Epithelial cell of esophagus (primary cell): ENCODE measurements around the gene POLR2L.
A peak's percentile ranks its signal among the peaks of the same experiment; 100 is the strongest.

Source experiments
- DNase-seq: peaks from one replicate; pipeline ENCODE4 v3.0.0; 2010; ENCODE audit warnings: low read depth
- H3K4me3 ChIP-seq: 2 replicates; pipeline ENCODE4 v1.5.1; 2011; ENCODE audit warnings: mild to moderate bottlenecking, low read length, control low read depth
- CTCF ChIP-seq: IDR thresholded peaks from 2 replicates; pipeline ENCODE4 v1.5.1; 2011; ENCODE audit warnings: low read depth, mild to moderate bottlenecking, low read length, control low read depth, inconsistent platforms; ENCODE audit not compliant: insufficient read depth; ENCODE audit errors: missing control alignments

The POLR2L gene

GRCh38 chr11:815675-816432 lies 26.5 kb downstream of the POLR2L start:
- no peak overlapping the region for H3K4me3 ChIP-seq
- no peak for TF ChIP-seq CTCF
- no peak for DNase-seq

DNA sequence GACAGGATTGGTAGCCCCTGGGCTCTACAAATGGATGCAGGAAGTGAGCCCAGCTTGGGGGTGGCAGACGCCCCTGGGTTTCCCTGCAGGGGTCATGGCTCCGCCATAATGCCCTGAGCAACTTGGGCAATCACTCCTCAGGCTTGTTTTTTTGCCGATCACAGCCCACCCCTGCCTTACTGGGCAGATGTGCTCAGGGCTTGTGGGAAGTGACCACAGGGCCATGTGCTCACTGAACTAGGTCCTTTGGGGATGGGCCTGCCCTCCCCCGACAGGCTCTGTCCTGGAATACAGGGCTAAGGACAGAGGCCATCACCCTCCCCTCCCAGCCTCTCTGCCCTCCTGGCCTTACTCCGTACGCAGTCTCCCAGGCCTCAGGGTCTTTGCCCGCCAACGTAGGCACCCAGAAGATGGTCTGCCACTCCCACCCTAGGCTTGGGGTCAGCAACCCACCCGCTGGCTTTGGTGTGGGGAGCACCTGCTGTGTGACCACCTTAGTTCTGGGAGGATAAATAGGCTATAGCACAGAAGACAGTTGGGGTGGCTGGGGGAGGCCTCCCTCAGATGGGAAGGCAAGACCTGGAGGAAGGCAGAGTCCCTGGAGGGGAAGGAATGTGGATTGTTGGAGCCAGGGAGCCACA lies 28.8 kb downstream of the POLR2L start:
- no peak for DNase-seq
- H3K4me3 ChIP-seq: no peak overlapping the region
- no peak for TF ChIP-seq CTCF

DNA sequence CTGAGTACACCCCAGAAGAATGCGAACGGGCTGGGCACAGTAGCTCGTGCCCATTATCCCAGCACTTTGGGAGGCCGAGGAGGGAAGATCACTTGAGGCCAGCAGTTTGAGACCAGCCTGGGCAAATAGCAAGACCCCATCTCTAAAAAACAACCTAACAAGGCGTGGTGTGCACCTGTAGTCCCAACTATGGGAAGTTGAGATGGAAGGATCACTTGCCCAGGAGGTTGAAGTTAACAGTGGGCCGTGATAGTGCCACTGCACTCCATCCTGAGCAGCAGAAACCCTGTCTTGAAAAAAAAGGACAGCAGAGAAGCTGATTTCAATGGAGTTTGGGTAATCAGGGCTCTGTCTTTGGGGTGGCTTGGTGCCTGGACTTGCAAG lies 29.3 kb downstream of the POLR2L start:
- no peak overlapping the region for H3K4me3 ChIP-seq
- no peak for DNase-seq
- TF ChIP-seq CTCF: no peak

- no peak overlapping the region for H3K4me3 ChIP-seq
- DNase-seq: no peak
- no peak for TF ChIP-seq CTCF
Observed at GRCh38 chr11:812390-812789, 29.9 kb downstream of the POLR2L start.

GRCh38 chr11:811446-812245 lies 30.7 kb downstream of the POLR2L start:
- TF ChIP-seq CTCF: peak; percentile 20
- H3K4me3 ChIP-seq: peak overlapping the region; percentile 92
- DNase-seq: peak; percentile 50

DNA sequence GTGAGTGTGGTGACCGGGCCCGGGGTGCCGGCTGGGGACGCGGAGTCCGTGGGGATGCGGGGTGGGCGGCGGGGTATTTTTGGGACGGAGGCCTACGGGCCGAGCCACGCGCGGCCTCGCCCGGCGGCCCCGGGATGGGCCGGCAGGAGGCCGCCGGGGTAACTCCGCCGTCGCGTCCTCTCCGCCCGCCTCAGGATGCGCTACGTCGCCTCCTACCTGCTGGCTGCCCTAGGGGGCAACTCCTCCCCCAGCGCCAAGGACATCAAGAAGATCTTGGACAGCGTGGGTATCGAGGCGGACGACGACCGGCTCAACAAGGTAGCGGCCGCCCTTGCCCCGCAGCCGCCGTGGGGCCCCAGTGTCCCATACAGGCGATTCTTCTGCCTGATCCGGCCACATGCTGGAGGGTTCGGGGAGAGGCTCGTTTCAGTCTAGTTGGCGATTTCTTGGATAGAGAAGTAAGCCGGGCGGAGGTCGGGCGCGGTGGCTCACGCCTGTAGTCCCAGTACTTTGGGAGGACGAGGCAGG lies 32.2 kb downstream of the POLR2L start:
- no peak for DNase-seq
- TF ChIP-seq CTCF: no peak
- H3K4me3 ChIP-seq: peak overlapping the region; percentile 92
